IPS-15b (cell line): Measurements from ENCODE around the gene ADSS1.

Source experiments
- H3K27me3 ChIP-seq: one replicate; pipeline ENCODE4 v1.6.1; 2013; ENCODE audit warnings: low read length; ENCODE audit not compliant: control insufficient read depth, insufficient read depth
- H3K36me3 ChIP-seq: one replicate; pipeline ENCODE4 v1.6.1; 2013; ENCODE audit warnings: low read length; ENCODE audit not compliant: control insufficient read depth, insufficient read depth
- H3K4me1 ChIP-seq: one replicate; pipeline ENCODE4 v1.6.1; 2013; ENCODE audit warnings: mild to moderate bottlenecking, low read length; ENCODE audit not compliant: control insufficient read depth, insufficient read depth
- H3K4me3 ChIP-seq: one replicate; pipeline ENCODE4 v1.5.1; 2013; ENCODE audit warnings: low read depth, low read length
- H3K9ac ChIP-seq: one replicate; pipeline ENCODE4 v1.6.1; 2013; ENCODE audit warnings: low read depth, mild to moderate bottlenecking, low read length
- H3K9me3 ChIP-seq: one replicate; pipeline ENCODE4 v1.6.1; 2013; ENCODE audit warnings: mild to moderate bottlenecking, low read length; ENCODE audit not compliant: control insufficient read depth, insufficient read depth

The ADSS1 gene

GRCh38 chr14:104682107-104682593 is 41.9 kb upstream of the ADSS1 start:
- Histone ChIP-seq H3K9me3 (no peaks in the 10 kb centered on the region), H3K9ac (peak overlapping the region; percentile 37), H3K4me1 (peaks cover 19% of the 10 kb centered on the region), H3K4me3 (peak overlapping the region; percentile 50), H3K36me3 (no peaks in the 10 kb centered on the region), H3K27me3 (no peaks in the 10 kb centered on the region)

- Histone ChIP-seq H3K4me3 (no peak overlapping the region), H3K27me3 (no peaks in the 10 kb centered on the region), H3K9me3 (no peaks in the 10 kb centered on the region), H3K36me3 (no peaks in the 10 kb centered on the region), H3K9ac (no peak overlapping the region), H3K4me1 (peaks cover 19% of the 10 kb centered on the region)
Observed at GRCh38 chr14:104683653-104684448, 40.2 kb upstream of the ADSS1 start.

GRCh38 chr14:104684449-104684821 is 39.6 kb upstream of the ADSS1 start:
- Histone ChIP-seq H3K4me1 (peaks cover 19% of the 10 kb centered on the region), H3K9ac (no peak overlapping the region), H3K27me3 (no peaks in the 10 kb centered on the region), H3K36me3 (no peaks in the 10 kb centered on the region), H3K9me3 (no peaks in the 10 kb centered on the region), H3K4me3 (no peak overlapping the region)

GRCh38 chr14:104685216-104685997 is 38.6 kb upstream of the ADSS1 start:
- peaks cover 19% of the 10 kb centered on the region for H3K4me1 ChIP-seq
- no peaks in the 10 kb centered on the region for H3K27me3 ChIP-seq
- no peaks in the 10 kb centered on the region for H3K9me3 ChIP-seq
- H3K36me3 ChIP-seq, result no peaks in the 10 kb centered on the region
- H3K4me3 ChIP-seq, result no peak overlapping the region
- H3K9ac ChIP-seq, result no peak overlapping the region

GRCh38 chr14:104685998-104686610 is 37.9 kb upstream of the ADSS1 start:
- H3K4me3 ChIP-seq, result no peak overlapping the region
- peaks cover 4% of the 10 kb centered on the region for H3K36me3 ChIP-seq
- H3K9me3 ChIP-seq, result no peaks in the 10 kb centered on the region
- H3K4me1 ChIP-seq, result peaks cover 16% of the 10 kb centered on the region
- no peaks in the 10 kb centered on the region for H3K27me3 ChIP-seq
- H3K9ac ChIP-seq, result no peak overlapping the region

- H3K9me3 ChIP-seq, result no peaks in the 10 kb centered on the region
- H3K9ac ChIP-seq, result no peak overlapping the region
- H3K27me3 ChIP-seq, result no peaks in the 10 kb centered on the region
- H3K4me3 ChIP-seq, result no peak overlapping the region
- H3K36me3 ChIP-seq, result peaks cover 10% of the 10 kb centered on the region
- H3K4me1 ChIP-seq, result peaks cover 16% of the 10 kb centered on the region
Observed at GRCh38 chr14:104686624-104687517, 37.2 kb upstream of the ADSS1 start.

- no peak overlapping the region for H3K9ac ChIP-seq
- no peaks in the 10 kb centered on the region for H3K27me3 ChIP-seq
- H3K9me3 ChIP-seq, result no peaks in the 10 kb centered on the region
- H3K36me3 ChIP-seq, result peaks cover 13% of the 10 kb centered on the region
- no peak overlapping the region for H3K4me3 ChIP-seq
- peaks cover 9% of the 10 kb centered on the region for H3K4me1 ChIP-seq
Observed at GRCh38 chr14:104687601-104688504, 36.2 kb upstream of the ADSS1 start.

- Histone ChIP-seq H3K4me3 (peak overlapping the region; percentile 45), H3K9me3 (no peaks in the 10 kb centered on the region), H3K27me3 (no peaks in the 10 kb centered on the region), H3K9ac (no peak overlapping the region), H3K36me3 (peaks cover 13% of the 10 kb centered on the region), H3K4me1 (peaks cover 4% of the 10 kb centered on the region)
Observed at GRCh38 chr14:104688505-104689108, 35.4 kb upstream of the ADSS1 start.

GRCh38 chr14:104689109-104689880 is 34.7 kb upstream of the ADSS1 start, which contains the start of gene INF2:
TSS of gene INF2 (plus strand) at chr14:104689618. CDS start at chr14:104701366, 11,748 bp downstream.
- H3K27me3 ChIP-seq, result no peaks in the 10 kb centered on the region
- H3K9me3 ChIP-seq, result no peaks in the 10 kb centered on the region
- H3K9ac ChIP-seq, result peak within 1 kb of the TSS; percentile 70
- H3K36me3 ChIP-seq, result peaks cover 16% of the 10 kb centered on the region
- H3K4me1 ChIP-seq, result peaks cover 4% of the 10 kb centered on the region
- H3K4me3 ChIP-seq, result peak within 1 kb of the TSS; percentile 57
